H1 (cell line): ENCODE data around the gene OTOS.

ENCODE experiments used
- ASH2L ChIP-seq: fragments of 200-600, 300-600 bp; sonication (generic); IDR thresholded peaks from one replicate; pipeline ENCODE4 v1.7.1; 2017; ENCODE audit warnings: low read length
- CTCF ChIP-seq, 3 experiments: IDR thresholded peaks; 1 replicate in 2 of 3; 2 replicates in 1 of 3; pipeline versions ENCODE4 v1.5.1 to v1.6.1; 2011; ENCODE audit warnings: low read length in 3 of 3, mild to moderate bottlenecking in 3 of 3, inconsistent platforms in 2 of 3, low read depth in 1 of 3, moderate library complexity in 1 of 3; ENCODE audit not compliant: insufficient read depth in 1 of 3; ENCODE audit errors: control extremely low read depth in 1 of 3
- EP300 ChIP-seq, 2 experiments: IDR thresholded peaks; 1 replicate in 1 of 2; 2 replicates in 1 of 2; pipeline ENCODE4 v1.6.1; 2011 to 2012; ENCODE audit warnings: low read depth in 2 of 2, low read length in 2 of 2, mild to moderate bottlenecking in 2 of 2, borderline replicate concordance in 1 of 2, inconsistent platforms in 1 of 2, moderate library complexity in 1 of 2
- JUND ChIP-seq: IDR thresholded peaks from 2 replicates; pipeline ENCODE4 v1.6.1; 2011; ENCODE audit warnings: mild to moderate bottlenecking, improper control_type of control experiment, low read length
- MAX ChIP-seq: IDR thresholded peaks from 2 replicates; pipeline ENCODE4 v1.6.1; 2012; ENCODE audit warnings: inconsistent platforms
- POLR2A ChIP-seq, 2 experiments: IDR thresholded peaks; 1 replicate in 1 of 2; 2 replicates in 1 of 2; pipeline ENCODE4 v1.6.1; 2011; ENCODE audit warnings: low read depth in 2 of 2, low read length in 2 of 2, mild to moderate bottlenecking in 2 of 2; ENCODE audit errors: control extremely low read depth in 1 of 2
- POLR2AphosphoS5 ChIP-seq: IDR thresholded peaks from 2 replicates; pipeline ENCODE4 v1.6.1; 2011; ENCODE audit warnings: low read depth, low read length
- RAD21 ChIP-seq, 2 experiments: IDR thresholded peaks in 1 of 2; conservative IDR thresholded peaks in 1 of 2; 2 replicates each; pipeline ENCODE4 v1.6.1; 2011; ENCODE audit warnings: low read depth in 2 of 2, low read length in 2 of 2, improper control_type of control experiment in 1 of 2, inconsistent platforms in 1 of 2, mild to moderate bottlenecking in 1 of 2, moderate library complexity in 1 of 2
- RXRA ChIP-seq: IDR thresholded peaks from 2 replicates; pipeline ENCODE4 v1.6.1; 2011; ENCODE audit warnings: low read depth, mild to moderate bottlenecking, low read length, moderate library complexity; ENCODE audit not compliant: insufficient read depth
- SIN3A ChIP-seq, 2 experiments: IDR thresholded peaks in 1 of 2; conservative IDR thresholded peaks in 1 of 2; 2 replicates each; pipeline ENCODE4 v1.6.1; 2011 to 2012; ENCODE audit warnings: low read length in 2 of 2, improper control_type of control experiment in 1 of 2, low read depth in 1 of 2, mild to moderate bottlenecking in 1 of 2
- TAF1 ChIP-seq: IDR thresholded peaks from 2 replicates; pipeline ENCODE4 v1.6.1; 2011; ENCODE audit warnings: mild to moderate bottlenecking, low read depth, low read length

GRCh38 chr2:240160291-240161086 lies 20.0 kb upstream of the OTOS start:
- TF ChIP-seq CTCF (IDR thresholded peaks at IDR 0.05; ENCODE audit: control extremely low read depth in 1 of 3, insufficient read depth in 1 of 3, low read depth in 1 of 3, low read length in 3 of 3) = no peak
- no peak for TF ChIP-seq ASH2L
- no peak for TF ChIP-seq POLR2AphosphoS5
- TF ChIP-seq TAF1 = no peak
- no peak for TF ChIP-seq RXRA
- TF ChIP-seq MAX = no peak
- TF ChIP-seq RAD21 (IDR thresholded peaks at IDR 0.05 in 1 of 2, conservative IDR thresholded peaks at IDR 0.05 in 1 of 2; ENCODE audit: low read depth in 2 of 2, low read length in 2 of 2) = no peak
- no peak for TF ChIP-seq POLR2A (IDR thresholded peaks at IDR 0.05; ENCODE audit: control extremely low read depth in 1 of 2, low read depth in 2 of 2, low read length in 2 of 2)
- no peak for TF ChIP-seq JUND
- no peak for TF ChIP-seq EP300 (IDR thresholded peaks at IDR 0.05; ENCODE audit: borderline replicate concordance in 1 of 2, low read depth in 2 of 2, low read length in 2 of 2)
- TF ChIP-seq SIN3A (conservative IDR thresholded peaks at IDR 0.05 in 1 of 2, IDR thresholded peaks at IDR 0.05 in 1 of 2; ENCODE audit: low read depth in 1 of 2, low read length in 2 of 2) = no peak
